ENCODE data around the gene C2CD3. TPM values are rescaled to one million over a fixed set of nuclear protein-coding genes. Genes with fewer than 3 reads are reported as not detected.

Gene C2CD3
- total and polyA plus RNA-seq, 10 of the 15 experiments (the other 5 are each of a cell fraction or from before 2014, with no cell fraction given): 2.3 to 24.0 (median 16.3) TPM

DNA sequence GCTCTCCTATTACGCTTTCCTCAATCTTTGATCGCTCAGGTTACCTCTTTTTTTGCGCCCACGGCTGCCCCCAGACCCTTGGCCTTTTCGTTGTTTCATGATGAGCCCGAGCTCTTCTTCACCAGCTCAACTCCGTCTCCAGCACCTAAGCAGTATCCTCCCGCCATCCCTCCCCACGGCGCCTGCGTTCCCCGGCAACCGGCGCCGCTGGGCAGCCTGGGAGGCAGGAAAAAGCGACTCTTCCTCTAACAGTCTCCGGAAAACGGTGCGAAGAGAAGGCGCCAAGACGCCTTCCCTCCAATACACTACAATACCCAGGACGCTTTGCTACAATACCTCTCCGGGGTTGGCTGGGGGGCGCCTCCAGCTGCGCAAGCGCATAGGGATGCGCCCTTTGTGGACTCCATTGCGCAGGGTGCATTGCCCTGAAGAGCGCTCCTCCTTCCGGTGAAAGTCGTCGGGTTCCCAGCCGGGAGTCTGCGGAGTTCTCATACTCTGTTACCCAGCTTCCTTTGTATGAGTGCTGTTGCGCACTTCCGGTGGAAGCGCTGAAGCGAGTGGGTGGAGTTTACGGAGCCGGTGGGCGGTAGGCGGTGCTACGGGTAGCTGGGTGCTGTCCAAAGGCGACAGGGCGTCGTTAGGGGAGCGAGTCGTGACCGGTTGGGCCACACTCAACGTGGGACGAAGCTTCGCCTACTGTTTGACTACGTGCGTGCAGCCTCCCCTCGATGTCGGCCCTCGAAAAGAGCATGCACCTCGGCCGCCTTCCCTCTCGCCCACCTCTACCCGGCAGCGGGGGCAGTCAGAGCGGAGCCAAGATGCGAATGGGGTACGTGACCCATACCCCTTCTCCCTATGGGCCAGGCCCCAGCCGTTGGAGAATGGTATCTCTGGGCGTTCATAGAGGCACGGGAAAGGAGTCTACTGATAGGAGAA lies at the start of gene C2CD3, which contains the start of gene PPME1 (continued):
- TF ChIP-seq SUZ12 (IDR thresholded peaks at IDR 0.05; ENCODE audit: unreplicated experiment) (no peak), ZBED1 (IDR thresholded peaks at IDR 0.05; ENCODE audit: borderline replicate concordance) (0 out of 2 replicates have a peak, but pooled peaks have one; percentile 57), SRF (IDR thresholded peaks at IDR 0.05; ENCODE audit: low read depth in 2 of 2, low read length in 2 of 2) (0 out of 4 replicates have a peak, but pooled peaks of 1 of the 2 experiments have one; percentile 60), RB1 (IDR thresholded peaks at IDR 0.05; ENCODE audit: borderline replicate concordance) (peak; percentile 96), CBFB (IDR thresholded peaks at IDR 0.05; ENCODE audit: low read depth) (peak; percentile 33; the same call in 1 of the 2 replicates), SMARCA5 (IDR thresholded peaks at IDR 0.05) (0 out of 2 replicates have a peak, but pooled peaks have one; percentile 39), YY1 (IDR thresholded peaks at IDR 0.05; ENCODE audit: low read depth, low read length) (peak; percentile 84), MEF2A (IDR thresholded peaks at IDR 0.05; ENCODE audit: insufficient read depth, low read depth, low read length) (peak; percentile 5; the same call in 1 of the 2 replicates), E4F1 (IDR thresholded peaks at IDR 0.05; ENCODE audit: borderline replicate concordance, partially characterized antibody) (peak; percentile 36), RELA (IDR thresholded peaks at IDR 0.05; ENCODE audit: borderline replicate concordance, partially characterized antibody) (peak; percentile 56), USF2 (IDR thresholded peaks at IDR 0.05; ENCODE audit: borderline replicate concordance, low read depth, low read length) (no peak), PML (IDR thresholded peaks at IDR 0.05; ENCODE audit: low read length) (peak; percentile 72; the same call in 1 of the 2 replicates), POLR2AphosphoS5 (IDR thresholded peaks at IDR 0.05; ENCODE audit: low read length) (peak; percentile 90), BMI1 (IDR thresholded peaks at IDR 0.05; ENCODE audit: borderline replicate concordance) (0 out of 2 replicates have a peak, but pooled peaks have one; percentile 8), MEF2B (IDR thresholded peaks at IDR 0.05; ENCODE audit: partially characterized antibody, poor library complexity, severe bottlenecking) (peak; percentile 22), MLLT1 (IDR thresholded peaks at IDR 0.05) (0 out of 2 replicates have a peak, but pooled peaks have one; percentile 60), POU2F2 (IDR thresholded peaks at IDR 0.05; ENCODE audit: borderline replicate concordance, low read depth, low read length) (0 out of 3 replicates have a peak, but pooled peaks have one; percentile 53), FOXK2 (IDR thresholded peaks at IDR 0.05) (no peak), ZNF384 (IDR thresholded peaks at IDR 0.05; ENCODE audit: borderline replicate concordance, low read depth, low read length) (no peak), ZNF207 (IDR thresholded peaks at IDR 0.05; ENCODE audit: borderline replicate concordance) (0 out of 2 replicates have a peak, but pooled peaks have one; percentile 29), RAD21 (IDR thresholded peaks at IDR 0.05; ENCODE audit: insufficient read depth, low read depth, low read length) (0 out of 2 replicates have a peak, but pooled peaks have one; percentile 1), EED (IDR thresholded peaks at IDR 0.05; ENCODE audit: low read depth) (peak; percentile 46; the same call in 1 of the 2 replicates)
- TF ChIP-seq, protein P1, sequence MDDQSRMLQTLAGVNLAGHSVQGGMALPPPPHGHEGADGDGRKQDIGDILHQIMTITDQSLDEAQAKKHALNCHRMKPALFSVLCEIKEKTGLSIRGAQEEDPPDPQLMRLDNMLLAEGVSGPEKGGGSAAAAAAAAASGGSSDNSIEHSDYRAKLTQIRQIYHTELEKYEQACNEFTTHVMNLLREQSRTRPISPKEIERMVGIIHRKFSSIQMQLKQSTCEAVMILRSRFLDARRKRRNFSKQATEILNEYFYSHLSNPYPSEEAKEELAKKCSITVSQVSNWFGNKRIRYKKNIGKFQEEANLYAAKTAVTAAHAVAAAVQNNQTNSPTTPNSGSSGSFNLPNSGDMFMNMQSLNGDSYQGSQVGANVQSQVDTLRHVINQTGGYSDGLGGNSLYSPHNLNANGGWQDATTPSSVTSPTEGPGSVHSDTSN (IDR thresholded peaks at IDR 0.05; ENCODE audit: insufficient replicate concordance, low read depth, low read length): no peak
